SU-DHL-6 (cell line): Measurements from ENCODE around the gene GPBP1L1.

Experiments used
- H2AFZ ChIP-seq: fragments of 200-600 bp; sonication (generic); 2 replicates; pipeline ENCODE4 v1.6.1; 2014; ENCODE audit warnings: low read depth, mild to moderate bottlenecking, moderate library complexity, mixed read lengths, antibody characterized with exemption, low read length; ENCODE audit not compliant: severe bottlenecking
- H3F3A ChIP-seq: fragments of 200-600 bp; shearing (Covaris generic); 2 replicates; pipeline ENCODE4 v1.6.0; 2016; ENCODE audit warnings: antibody characterized with exemption, mild to moderate bottlenecking; ENCODE audit not compliant: insufficient read depth
- H3K27ac ChIP-seq: fragments of 200-600 bp; sonication (generic); 2 replicates; pipeline ENCODE4 v1.5.1; 2016; ENCODE audit warnings: low read depth, mild to moderate bottlenecking, low read length, moderate library complexity, mixed read lengths
- H3K27me3 ChIP-seq: fragments of 200-600 bp; sonication (generic), shearing (Covaris generic); 2 replicates; pipeline ENCODE4 v1.6.0; 2014; ENCODE audit warnings: mild to moderate bottlenecking, low read length
- H3K36me3 ChIP-seq: fragments of 200-600 bp; sonication (generic); 2 replicates; pipeline ENCODE4 v1.6.1; 2014; ENCODE audit warnings: mild to moderate bottlenecking, low read length, mixed read lengths
- H3K4me2 ChIP-seq: fragments of 300-600, 200-600 bp; shearing (Covaris generic), sonication (generic); 2 replicates; pipeline ENCODE4 v1.6.0; 2014; ENCODE audit warnings: low read length, low read depth, mild to moderate bottlenecking; ENCODE audit not compliant: poor library complexity, severe bottlenecking
- H3K4me3 ChIP-seq: fragments of 200-600 bp; sonication (generic); 2 replicates; pipeline ENCODE4 v1.5.1; 2014; ENCODE audit warnings: antibody characterized with exemption, low read length, mild to moderate bottlenecking, mixed read lengths; ENCODE audit not compliant: insufficient read depth, poor library complexity, severe bottlenecking
- H3K79me2 ChIP-seq: fragments of 200-600 bp; sonication (generic); 2 replicates; pipeline ENCODE4 v1.6.1; 2014; ENCODE audit warnings: mild to moderate bottlenecking, low read length, moderate library complexity; ENCODE audit not compliant: insufficient read depth
- H3K9ac ChIP-seq: fragments of 200-600 bp; sonication (generic); 2 replicates; pipeline ENCODE4 v1.7.0; 2014; ENCODE audit warnings: mild to moderate bottlenecking, low read length
- H3K9me2 ChIP-seq: fragments of 200-600 bp; sonication (generic); replicated peaks from 2 replicates; pipeline ENCODE4 v1.6.1; 2014; ENCODE audit warnings: low read length; ENCODE audit not compliant: insufficient read depth
- H3K9me3 ChIP-seq: fragments of 200-600 bp; sonication (generic); 2 replicates; pipeline ENCODE4 v1.6.1; 2014; ENCODE audit warnings: low read length, mixed read lengths; ENCODE audit not compliant: insufficient read depth
- H4K20me1 ChIP-seq: fragments of 200-600 bp; sonication (generic); 2 replicates; pipeline ENCODE4 v1.6.1; 2014; ENCODE audit warnings: low read depth, mild to moderate bottlenecking, antibody characterized with exemption, low read length, moderate library complexity, mixed read lengths
- CTCF ChIP-seq: fragments of 200-600 bp; sonication (generic); IDR thresholded peaks from one replicate; pipeline ENCODE4 v1.5.1; 2017; ENCODE audit warnings: antibody characterized with exemption, mild to moderate bottlenecking, low read length, moderate library complexity; ENCODE audit not compliant: insufficient read depth, poor library complexity, severe bottlenecking
- EZH2phosphoT487 ChIP-seq: fragments of 200-600 bp; sonication (generic), shearing (Covaris generic); conservative IDR thresholded peaks from 2 replicates; pipeline ENCODE4 v1.6.1; 2018; ENCODE audit warnings: mild to moderate bottlenecking, antibody characterized with exemption, low read length, moderate library complexity, mixed read lengths

The GPBP1L1 gene

GRCh38 chr1:45585496-45586075 is 100.7 kb downstream of the GPBP1L1 start:
- Histone ChIP-seq H3K27ac (no peak overlapping the region), H3K9me2 (no peaks in the 10 kb centered on the region), H3K9ac (peak overlapping the region; percentile 96), H3K79me2 (peaks cover 67% of the 10 kb centered on the region), H3K9me3 (no peaks in the 10 kb centered on the region), H4K20me1 (peaks cover 27% of the 10 kb centered on the region), H2AFZ (no peak overlapping the region), H3F3A (peaks cover 7% of the 10 kb centered on the region), H3K4me2 (peak overlapping the region; percentile 87), H3K27me3 (no peaks in the 10 kb centered on the region), H3K4me3 (peak overlapping the region; percentile 81), H3K36me3 (no peaks in the 10 kb centered on the region)
- TF ChIP-seq CTCF (no peak), EZH2phosphoT487 (no peak)

- Histone ChIP-seq H2AFZ (no peak overlapping the region), H3K4me2 (peak overlapping the region; percentile 87), H3K36me3 (no peaks in the 10 kb centered on the region), H3K79me2 (peaks cover 62% of the 10 kb centered on the region), H3K9me2 (no peaks in the 10 kb centered on the region), H3K9me3 (no peaks in the 10 kb centered on the region), H3K4me3 (peak overlapping the region; percentile 81), H3K27ac (no peak overlapping the region), H3F3A (peaks cover 7% of the 10 kb centered on the region), H3K9ac (peak overlapping the region; percentile 96), H4K20me1 (peaks cover 27% of the 10 kb centered on the region), H3K27me3 (no peaks in the 10 kb centered on the region)
- no peak for TF ChIP-seq EZH2phosphoT487
- no peak for TF ChIP-seq CTCF
These were observed 101.3 kb downstream of the GPBP1L1 start for GRCh38 chr1:45585110-45585426.

GRCh38 chr1:45584351-45585109 is 101.8 kb downstream of the GPBP1L1 start:
- Histone ChIP-seq H4K20me1 (peaks cover 27% of the 10 kb centered on the region), H3K27me3 (no peaks in the 10 kb centered on the region), H3K27ac (peak overlapping the region; percentile 78), H2AFZ (peak overlapping the region; percentile 96), H3K9ac (peak overlapping the region; percentile 96), H3K9me2 (no peaks in the 10 kb centered on the region), H3K79me2 (peaks cover 56% of the 10 kb centered on the region), H3K9me3 (no peaks in the 10 kb centered on the region), H3K4me2 (peak overlapping the region; percentile 87), H3F3A (peaks cover 7% of the 10 kb centered on the region), H3K4me3 (peak overlapping the region; percentile 81), H3K36me3 (no peaks in the 10 kb centered on the region)
- no peak for TF ChIP-seq EZH2phosphoT487
- no peak for TF ChIP-seq CTCF
